ENCODE results near the gene PHACTR1. TPM values are rescaled to one million over a fixed set of nuclear protein-coding genes. Genes with fewer than 3 reads are reported as not detected.

Gene PHACTR1
- polyA plus RNA-seq, 3 donors = 6.1 to 26.9 (median 7.6) TPM

GRCh38 chr6:12884983-12885382 lies 168.4 kb downstream of the PHACTR1 start:
- H3K9me3 Mint-ChIP-seq = peaks cover 2 to 7% (median 4%) of the 10 kb centered on the region in 7 donors
- no peak for DNase-seq
- Histone ChIP-seq H3K36me3 (replicated peaks in 1 of 2; ENCODE audit: control insufficient read depth in 1 of 2, insufficient read depth in 2 of 2, low read length in 2 of 2) (no peaks in the 10 kb centered on the region), H4K20me1 (ENCODE audit: insufficient read depth, low read length) (no peaks in the 10 kb centered on the region), H3K27ac (ENCODE audit: low read depth in 1 of 2, low read length in 2 of 2) (no peak overlapping the region), H2AFZ (ENCODE audit: insufficient read depth, low read depth, low read length, poor library complexity, severe bottlenecking) (no peak overlapping the region), H3K9ac (ENCODE audit: insufficient read depth, low read length, poor library complexity, severe bottlenecking) (no peak overlapping the region), H3K4me1 (ENCODE audit: control insufficient read depth in 1 of 2, insufficient read depth in 2 of 2, low read length in 2 of 2) (no peaks in the 10 kb centered on the region), H3K27me3 (ENCODE audit: control insufficient read depth in 2 of 2, insufficient read depth in 2 of 2, low read length in 2 of 2) (no peaks in the 10 kb centered on the region), H3K4me3 (replicated peaks in 1 of 3; ENCODE audit: low read depth in 2 of 3, low read length in 3 of 3) (no peak overlapping the region), H3K4me2 (replicated peaks; ENCODE audit: extremely low read depth, low read length, poor library complexity, severe bottlenecking) (no peak overlapping the region), H3K9me3 (replicated peaks in 1 of 2; ENCODE audit: control insufficient read depth in 1 of 2, insufficient read depth in 1 of 2, low read length in 2 of 2) (peaks cover 0 to 3% of the 10 kb centered on the region in 2 donors), H3K79me2 (ENCODE audit: insufficient read depth, low read length) (no peaks in the 10 kb centered on the region)
- H3K36me3 Mint-ChIP-seq = no peaks in the 10 kb centered on the region
- no peak overlapping the region for H3K27ac Mint-ChIP-seq
- no peaks in the 10 kb centered on the region for H3K4me1 Mint-ChIP-seq
- no peak overlapping the region for H3K4me3 Mint-ChIP-seq
- intact Hi-C loops (cut with micrococcal nuclease) = no loop called here
- no peak for TF ChIP-seq CTCF (IDR thresholded peaks at IDR 0.05)
- 98% methylated on average over 5 of the region's 7 CpGs for WGBS (ENCODE audit: insufficient coverage)
- peaks cover 0 to 4% (median 2%) of the 10 kb centered on the region in 3 donors for H3K27me3 Mint-ChIP-seq (ENCODE audit: low read depth in 3 of 3)

- Histone ChIP-seq H3K36me3 (replicated peaks in 1 of 2; ENCODE audit: control insufficient read depth in 1 of 2, insufficient read depth in 2 of 2, low read length in 2 of 2) (no peaks in the 10 kb centered on the region), H4K20me1 (ENCODE audit: insufficient read depth, low read length) (no peaks in the 10 kb centered on the region), H3K9me3 (replicated peaks in 1 of 2; ENCODE audit: control insufficient read depth in 1 of 2, insufficient read depth in 1 of 2, low read length in 2 of 2) (peaks cover 8 to 9% of the 10 kb centered on the region in 2 donors), H3K4me3 (replicated peaks in 1 of 3; ENCODE audit: low read depth in 2 of 3, low read length in 3 of 3) (no peak overlapping the region), H3K4me2 (replicated peaks; ENCODE audit: extremely low read depth, low read length, poor library complexity, severe bottlenecking) (no peak overlapping the region), H3K9ac (ENCODE audit: insufficient read depth, low read length, poor library complexity, severe bottlenecking) (no peak overlapping the region), H3K27ac (ENCODE audit: low read depth in 1 of 2, low read length in 2 of 2) (no peak overlapping the region), H3K27me3 (ENCODE audit: control insufficient read depth in 2 of 2, insufficient read depth in 2 of 2, low read length in 2 of 2) (no peaks in the 10 kb centered on the region), H3K4me1 (ENCODE audit: control insufficient read depth in 1 of 2, insufficient read depth in 2 of 2, low read length in 2 of 2) (no peaks in the 10 kb centered on the region), H3K79me2 (ENCODE audit: insufficient read depth, low read length) (no peaks in the 10 kb centered on the region), H2AFZ (ENCODE audit: insufficient read depth, low read depth, low read length, poor library complexity, severe bottlenecking) (no peak overlapping the region)
- no peak for TF ChIP-seq CTCF (IDR thresholded peaks at IDR 0.05)
- DNase-seq = no peak
- Mint-ChIP-seq H3K27me3 (ENCODE audit: low read depth in 3 of 3) (peaks cover 0 to 4% (median 2%) of the 10 kb centered on the region in 3 donors), H3K4me1 (no peaks in the 10 kb centered on the region), H3K27ac (no peak overlapping the region), H3K4me3 (no peak overlapping the region), H3K36me3 (no peaks in the 10 kb centered on the region), H3K9me3 (peaks cover 2 to 21% (median 18%) of the 10 kb centered on the region in 7 donors)
- WGBS (ENCODE audit: insufficient coverage) = 91% methylated on average over 4 of the region's 8 CpGs
- intact Hi-C loops (cut with micrococcal nuclease) = no loop called here
Measured at GRCh38 chr6:12886961-12887775, 170.6 kb downstream of the PHACTR1 start.

Data from CD14-positive monocyte (primary cell).